ENCODE results near the gene RICTOR.

RICTOR gene

DNA sequence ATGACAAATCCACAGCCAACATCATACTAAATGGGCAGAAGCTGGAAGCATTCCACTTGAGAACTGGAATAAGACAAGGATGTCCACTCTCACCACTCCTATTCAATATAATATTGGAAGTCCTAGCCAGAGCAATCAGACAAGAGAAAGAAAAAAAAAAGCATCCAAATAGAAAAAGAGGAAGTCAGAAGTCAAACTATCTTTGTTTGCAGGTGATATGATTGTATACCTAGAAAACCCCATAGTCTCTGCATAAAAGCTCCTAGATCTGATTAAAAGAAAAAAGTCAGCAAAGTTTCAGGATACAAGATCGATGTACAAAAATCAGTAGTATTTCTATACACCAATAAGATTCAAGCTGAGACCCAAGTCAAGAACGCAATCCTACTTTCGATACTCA is 162.3 kb downstream of the RICTOR start:
- Histone ChIP-seq H4K20me1 (ENCODE audit: insufficient read depth, low read length) (no peaks in the 10 kb centered on the region), H3K9ac (ENCODE audit: low read length) (no peak overlapping the region), H2AFZ (ENCODE audit: low read depth, low read length) (no peak overlapping the region), H3K27me3 (ENCODE audit: low read depth, low read length) (no peaks in the 10 kb centered on the region), H3K4me3 (ENCODE audit: low read length) (no peak overlapping the region), H3K9me3 (ENCODE audit: insufficient read depth, low read length) (no peaks in the 10 kb centered on the region), H3K36me3 (replicated peaks; ENCODE audit: low read depth, low read length) (no peaks in the 10 kb centered on the region), H3K27ac (ENCODE audit: low read length) (no peak overlapping the region), H3K79me2 (ENCODE audit: low read length) (no peaks in the 10 kb centered on the region), H3K4me1 (ENCODE audit: low read length) (no peaks in the 10 kb centered on the region), H3K4me2 (ENCODE audit: low read length) (no peak overlapping the region)
- TF ChIP-seq, protein P1, sequence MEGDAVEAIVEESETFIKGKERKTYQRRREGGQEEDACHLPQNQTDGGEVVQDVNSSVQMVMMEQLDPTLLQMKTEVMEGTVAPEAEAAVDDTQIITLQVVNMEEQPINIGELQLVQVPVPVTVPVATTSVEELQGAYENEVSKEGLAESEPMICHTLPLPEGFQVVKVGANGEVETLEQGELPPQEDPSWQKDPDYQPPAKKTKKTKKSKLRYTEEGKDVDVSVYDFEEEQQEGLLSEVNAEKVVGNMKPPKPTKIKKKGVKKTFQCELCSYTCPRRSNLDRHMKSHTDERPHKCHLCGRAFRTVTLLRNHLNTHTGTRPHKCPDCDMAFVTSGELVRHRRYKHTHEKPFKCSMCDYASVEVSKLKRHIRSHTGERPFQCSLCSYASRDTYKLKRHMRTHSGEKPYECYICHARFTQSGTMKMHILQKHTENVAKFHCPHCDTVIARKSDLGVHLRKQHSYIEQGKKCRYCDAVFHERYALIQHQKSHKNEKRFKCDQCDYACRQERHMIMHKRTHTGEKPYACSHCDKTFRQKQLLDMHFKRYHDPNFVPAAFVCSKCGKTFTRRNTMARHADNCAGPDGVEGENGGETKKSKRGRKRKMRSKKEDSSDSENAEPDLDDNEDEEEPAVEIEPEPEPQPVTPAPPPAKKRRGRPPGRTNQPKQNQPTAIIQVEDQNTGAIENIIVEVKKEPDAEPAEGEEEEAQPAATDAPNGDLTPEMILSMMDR (IDR thresholded peaks at IDR 0.05; ENCODE audit: low read depth, low read length) = no peak
- no peak for TF ChIP-seq EZH2phosphoT487 (IDR thresholded peaks at IDR 0.05; ENCODE audit: low read depth)

DNA sequence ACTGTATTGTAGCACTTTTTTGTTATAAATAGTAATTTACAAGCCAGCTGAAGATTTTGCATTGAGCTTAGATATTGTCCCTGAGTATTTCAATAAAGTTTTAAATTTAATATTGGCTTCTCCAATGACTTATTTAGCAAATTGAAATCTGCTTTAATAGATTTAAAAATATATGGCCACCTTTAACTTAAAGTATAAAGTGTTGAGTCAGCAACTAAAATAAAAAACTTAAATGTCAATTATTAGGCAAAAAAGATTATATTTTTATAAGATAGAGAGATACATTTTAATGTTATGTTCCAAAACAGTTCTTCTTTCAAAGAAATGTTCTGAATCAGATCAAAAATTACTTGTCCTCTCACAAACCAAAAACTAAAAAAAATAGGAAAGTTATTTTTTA is 167.7 kb downstream of the RICTOR start:
- Histone ChIP-seq H3K27ac (ENCODE audit: low read length) (no peak overlapping the region), H4K20me1 (ENCODE audit: insufficient read depth, low read length) (no peaks in the 10 kb centered on the region), H3K9ac (ENCODE audit: low read length) (no peak overlapping the region), H3K4me2 (ENCODE audit: low read length) (no peak overlapping the region), H3K27me3 (ENCODE audit: low read depth, low read length) (no peaks in the 10 kb centered on the region), H3K9me3 (ENCODE audit: insufficient read depth, low read length) (no peaks in the 10 kb centered on the region), H3K4me3 (ENCODE audit: low read length) (no peak overlapping the region), H3K4me1 (ENCODE audit: low read length) (no peaks in the 10 kb centered on the region), H2AFZ (ENCODE audit: low read depth, low read length) (no peak overlapping the region), H3K79me2 (ENCODE audit: low read length) (no peaks in the 10 kb centered on the region), H3K36me3 (replicated peaks; ENCODE audit: low read depth, low read length) (no peaks in the 10 kb centered on the region)
- TF ChIP-seq, protein P1 (IDR thresholded peaks at IDR 0.05; ENCODE audit: low read depth, low read length) = no peak
- TF ChIP-seq EZH2phosphoT487 (IDR thresholded peaks at IDR 0.05; ENCODE audit: low read depth) = no peak

DNA sequence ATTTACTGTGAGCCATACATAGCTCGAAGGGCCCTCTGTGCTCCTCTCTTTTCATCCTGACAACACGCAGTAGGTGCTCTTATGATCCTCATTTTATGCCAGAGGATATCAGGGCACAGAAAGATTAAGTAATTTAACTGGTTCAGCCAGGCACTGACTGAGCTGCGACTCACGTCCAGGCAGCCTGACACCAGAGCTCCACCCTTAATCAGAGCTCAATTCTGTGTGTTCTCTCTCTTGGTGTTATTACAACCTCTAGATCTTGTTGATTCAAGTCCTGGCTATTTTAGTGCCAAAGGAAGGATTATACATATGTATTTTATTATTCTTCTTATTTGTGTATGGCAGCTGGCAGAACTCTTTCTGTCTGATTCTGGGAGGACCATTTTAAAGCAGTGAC is 168.7 kb downstream of the RICTOR start:
- Histone ChIP-seq H3K4me3 (ENCODE audit: low read length) (no peak overlapping the region), H3K4me1 (ENCODE audit: low read length) (no peaks in the 10 kb centered on the region), H3K4me2 (ENCODE audit: low read length) (no peak overlapping the region), H3K9ac (ENCODE audit: low read length) (no peak overlapping the region), H3K27me3 (ENCODE audit: low read depth, low read length) (no peaks in the 10 kb centered on the region), H3K27ac (ENCODE audit: low read length) (no peak overlapping the region), H2AFZ (ENCODE audit: low read depth, low read length) (no peak overlapping the region), H3K79me2 (ENCODE audit: low read length) (no peaks in the 10 kb centered on the region), H3K9me3 (ENCODE audit: insufficient read depth, low read length) (no peaks in the 10 kb centered on the region), H4K20me1 (ENCODE audit: insufficient read depth, low read length) (no peaks in the 10 kb centered on the region), H3K36me3 (replicated peaks; ENCODE audit: low read depth, low read length) (no peaks in the 10 kb centered on the region)
- no peak for TF ChIP-seq EZH2phosphoT487 (IDR thresholded peaks at IDR 0.05; ENCODE audit: low read depth)
- TF ChIP-seq, protein P1 (IDR thresholded peaks at IDR 0.05; ENCODE audit: low read depth, low read length) = no peak

DNA sequence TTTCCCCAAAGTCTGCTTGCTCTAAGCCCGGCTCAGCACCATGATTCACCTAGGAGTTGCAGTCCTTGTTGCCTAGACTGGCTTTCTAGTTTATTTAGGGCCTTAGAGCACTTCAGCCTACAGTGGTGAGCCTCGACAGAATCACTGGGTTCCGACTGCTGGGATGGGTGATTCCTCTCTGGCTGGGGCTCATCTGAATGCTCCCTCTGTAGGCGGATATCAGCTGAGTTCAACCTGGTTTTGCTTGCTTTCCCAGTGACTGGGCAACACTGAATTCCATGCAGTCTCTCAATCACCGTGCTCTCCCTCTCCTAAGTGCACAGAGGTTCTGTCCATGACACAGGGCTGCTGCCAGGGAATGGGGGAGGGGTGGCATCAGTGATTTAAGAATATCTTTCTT is 174.3 kb downstream of the RICTOR start:
- TF ChIP-seq, protein P1 (IDR thresholded peaks at IDR 0.05; ENCODE audit: low read depth, low read length) = no peak
- TF ChIP-seq EZH2phosphoT487 (IDR thresholded peaks at IDR 0.05; ENCODE audit: low read depth) = no peak
- no peak overlapping the region for H3K9ac ChIP-seq (ENCODE audit: low read length)

More for the DNA sequence above, 174.3 kb downstream of the RICTOR start:
- Histone ChIP-seq H3K4me2 (ENCODE audit: low read length) (no peak overlapping the region), H3K4me3 (ENCODE audit: low read length) (no peak overlapping the region), H3K36me3 (replicated peaks; ENCODE audit: low read depth, low read length) (no peaks in the 10 kb centered on the region), H4K20me1 (ENCODE audit: insufficient read depth, low read length) (no peaks in the 10 kb centered on the region), H3K9me3 (ENCODE audit: insufficient read depth, low read length) (no peaks in the 10 kb centered on the region), H3K27me3 (ENCODE audit: low read depth, low read length) (no peaks in the 10 kb centered on the region), H3K4me1 (ENCODE audit: low read length) (no peaks in the 10 kb centered on the region), H2AFZ (ENCODE audit: low read depth, low read length) (no peak overlapping the region), H3K27ac (ENCODE audit: low read length) (no peak overlapping the region), H3K79me2 (ENCODE audit: low read length) (no peaks in the 10 kb centered on the region)

Measured in OCI-LY3 (cell line).